GM12878 (cell line): ENCODE data around the gene ITSN2. TPM values are rescaled to one million over a fixed set of nuclear protein-coding genes. Genes with fewer than 3 reads are reported as not detected.

ENCODE experiments used
- ATF3 ChIP-seq: IDR thresholded peaks from 2 replicates; pipeline ENCODE4 v1.6.1; 2011; ENCODE audit warnings: low read depth, mild to moderate bottlenecking, low read length, moderate library complexity, borderline replicate concordance; ENCODE audit errors: extremely low read depth
- BACH1 ChIP-seq: fragments of 450-650 bp; IDR thresholded peaks from 2 replicates; pipeline ENCODE4 v1.6.1; 2017; ENCODE audit warnings: mild to moderate bottlenecking, borderline replicate concordance
- BHLHE40 ChIP-seq, 2 experiments: fragments of 450-650 bp in 1 of 2; IDR thresholded peaks; 2 replicates each; pipeline ENCODE4 v1.6.1; 2011 to 2017; ENCODE audit warnings: low read depth in 2 of 2, borderline replicate concordance in 1 of 2, improper control_type of control experiment in 1 of 2, low read length in 1 of 2, mild to moderate bottlenecking in 1 of 2
- CHD2 ChIP-seq: IDR thresholded peaks from 2 replicates; pipeline ENCODE4 v1.6.1; 2011; ENCODE audit warnings: low read depth, low read length, improper control_type of control experiment, borderline replicate concordance
- CREB1 ChIP-seq: IDR thresholded peaks from 2 replicates; pipeline ENCODE4 v1.6.1; 2012; ENCODE audit warnings: low read depth, mild to moderate bottlenecking, inconsistent platforms
- EP300 ChIP-seq, 2 experiments: fragments of 150-350 bp in 1 of 2; IDR thresholded peaks; 2 replicates each; pipeline ENCODE4 v1.6.1; 2011 to 2012; ENCODE audit warnings: low read depth in 2 of 2, low read length in 2 of 2, borderline replicate concordance in 1 of 2, improper control_type of control experiment in 1 of 2, inconsistent platforms in 1 of 2; ENCODE audit not compliant: control insufficient read depth in 1 of 2
- ESRRA ChIP-seq: IDR thresholded peaks from 2 replicates; pipeline ENCODE4 v1.6.1; 2012; ENCODE audit warnings: mild to moderate bottlenecking, low read length, improper control_type of control experiment
- ETV6 ChIP-seq, 2 experiments: fragments of 450-650 bp in 1 of 2; IDR thresholded peaks in 1 of 2; conservative IDR thresholded peaks in 1 of 2; 2 replicates each; pipeline ENCODE4 v1.6.1; 2014; ENCODE audit warnings: antibody characterized with exemption in 1 of 2, borderline replicate concordance in 1 of 2, low read depth in 1 of 2, mild to moderate bottlenecking in 1 of 2, moderate library complexity in 1 of 2
- JUNB ChIP-seq: IDR thresholded peaks from 2 replicates; pipeline ENCODE4 v1.6.1; 2016; ENCODE audit warnings: antibody characterized with exemption, mild to moderate bottlenecking
- JUND ChIP-seq: IDR thresholded peaks from 2 replicates; pipeline ENCODE4 v1.6.1; 2012; ENCODE audit warnings: low read depth, mild to moderate bottlenecking, low read length, improper control_type of control experiment, moderate library complexity
- KAT2A ChIP-seq: conservative IDR thresholded peaks from 2 replicates; pipeline ENCODE4 v1.6.1; 2011; ENCODE audit warnings: low read depth, low read length; ENCODE audit not compliant: control insufficient read depth
- MEF2B ChIP-seq: fragments of 450-650 bp; IDR thresholded peaks from 2 replicates; pipeline ENCODE4 v1.6.1; 2018; ENCODE audit warnings: mild to moderate bottlenecking, moderate library complexity; ENCODE audit not compliant: partially characterized antibody, poor library complexity, severe bottlenecking
- MTA2 ChIP-seq: fragments of 450-650 bp; IDR thresholded peaks from 2 replicates; pipeline ENCODE4 v1.6.1; 2016; ENCODE audit warnings: low read depth, mild to moderate bottlenecking, moderate library complexity
- MTA3 ChIP-seq: IDR thresholded peaks from 2 replicates; pipeline ENCODE4 v1.6.1; 2012; ENCODE audit warnings: low read length, inconsistent platforms, borderline replicate concordance
- MYB ChIP-seq: fragments of 150-350 bp; IDR thresholded peaks from 2 replicates; pipeline ENCODE4 v1.6.1; 2014; ENCODE audit warnings: mild to moderate bottlenecking, low read depth, low read length, borderline replicate concordance
- NFIC ChIP-seq: IDR thresholded peaks from 2 replicates; pipeline ENCODE4 v1.6.1; 2012; ENCODE audit warnings: low read depth, mild to moderate bottlenecking, inconsistent platforms, low read length, moderate library complexity
- NRF1 ChIP-seq: conservative IDR thresholded peaks from 2 replicates; pipeline ENCODE4 v1.6.1; 2011; ENCODE audit warnings: mild to moderate bottlenecking, low read depth, low read length, improper control_type of control experiment
- PML ChIP-seq: IDR thresholded peaks from 2 replicates; pipeline ENCODE4 v1.6.1; 2012; ENCODE audit warnings: low read length, inconsistent platforms
- RUNX3 ChIP-seq: IDR thresholded peaks from 2 replicates; pipeline ENCODE4 v1.6.1; 2012; ENCODE audit warnings: low read length, inconsistent platforms
- SP1 ChIP-seq: IDR thresholded peaks from one replicate; pipeline ENCODE4 v1.6.1; 2011; ENCODE audit warnings: low read depth, low read length
- SREBF1 ChIP-seq: IDR thresholded peaks from 2 replicates; pipeline ENCODE4 v1.6.1; 2012; ENCODE audit warnings: mild to moderate bottlenecking, low read length
- TBL1XR1 ChIP-seq: IDR thresholded peaks from 2 replicates; pipeline ENCODE4 v1.6.1; 2012; ENCODE audit warnings: low read depth, low read length, improper control_type of control experiment
- TCF3 ChIP-seq: IDR thresholded peaks from 2 replicates; pipeline ENCODE4 v1.6.1; 2012; ENCODE audit warnings: low read depth, mild to moderate bottlenecking, low read length, borderline replicate concordance; ENCODE audit not compliant: insufficient read depth
- WRNIP1 ChIP-seq: IDR thresholded peaks from 2 replicates; pipeline ENCODE4 v1.6.1; 2011; ENCODE audit warnings: low read depth, low read length, improper control_type of control experiment, borderline replicate concordance
- ZNF622 ChIP-seq: fragments of 450-650 bp; IDR thresholded peaks from 2 replicates; pipeline ENCODE4 v1.6.1; 2017; ENCODE audit warnings: mild to moderate bottlenecking, inconsistent platforms
- ZSCAN29 ChIP-seq: fragments of 450-650 bp; IDR thresholded peaks from 2 replicates; pipeline ENCODE4 v1.6.1; 2017; ENCODE audit warnings: mild to moderate bottlenecking, moderate library complexity
- polyA plus RNA-seq, 11 experiments: library from polyadenylated mRNA; depleted of rRNA in 4 of 11; unstranded in 6 of 11; stranded (reverse) in 5 of 11; fragments of >200 nt; fragmentation: Nextera tagmentation in 4 of 11; fragmentation: Illumina TruSeq in 1 of 11; extraction: Ambion mirVana in 4 of 11; extraction: Trizol in 1 of 11; gene quantifications; 1 replicate in 1 of 11; 2 replicates in 10 of 11; pipeline versions ENCODE4 v1.2.1 to v1.2.3, GENCODE V29; 2011 to 2016; ENCODE audit warnings: inconsistent platforms in 2 of 11, missing spikeins in 2 of 11, low read depth in 1 of 11
- total RNA-seq, 4 experiments: library from RNA; depleted of rRNA in 3 of 4; stranded (reverse); fragments of >200 nt in 3 of 4; fragmentation: Illumina TruSeq in 1 of 4; extraction: Trizol in 1 of 4; gene quantifications; 2 replicates each; pipeline versions ENCODE4 v1.2.1 to v1.2.3, GENCODE V29; 2013 to 2021
- TF ChIP-seq, protein P1 (sequence below): fragments of 450-650 bp; IDR thresholded peaks from 2 replicates; pipeline ENCODE4 v1.6.1; 2017; ENCODE audit warnings: mild to moderate bottlenecking
- TF ChIP-seq, protein P2 (sequence below): IDR thresholded peaks from 2 replicates; pipeline ENCODE4 v1.6.1; 2012; ENCODE audit warnings: mild to moderate bottlenecking, low read depth, low read length

Gene ITSN2
- total and polyA plus RNA-seq, 10 of the 15 experiments (the other 5 are each of a cell fraction or from before 2014, with no cell fraction given) = 20.5 to 80.0 (median 54.7) TPM

DNA sequence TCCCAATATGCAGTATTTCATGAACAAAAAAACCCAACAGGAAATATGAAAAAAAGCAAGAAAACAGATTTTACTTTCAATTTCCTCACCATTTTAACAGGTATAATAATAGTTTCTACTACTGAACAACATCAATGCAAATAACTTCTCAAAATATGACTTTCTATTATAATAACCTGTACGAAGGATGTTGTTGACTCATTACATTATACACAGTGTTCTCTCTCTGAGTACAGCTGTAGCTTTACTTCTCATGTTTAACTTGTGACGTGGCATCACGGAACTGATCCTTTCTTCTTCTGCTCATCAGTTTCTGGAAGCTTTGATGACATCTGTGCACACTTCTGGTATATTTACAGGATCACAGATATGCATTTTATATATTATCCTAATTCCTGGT lies 145.5 kb downstream of the ITSN2 start (continued):
- TF ChIP-seq JUND = no peak
- no peak for TF ChIP-seq MEF2B
- peak; percentile 67 for TF ChIP-seq NFIC
- no peak for TF ChIP-seq ZSCAN29
- 0 out of 2 replicates have a peak, but pooled peaks have one; percentile 24 for TF ChIP-seq TCF3
- TF ChIP-seq RUNX3 = no peak
- no peak for TF ChIP-seq SREBF1
- TF ChIP-seq MYB = no peak
- TF ChIP-seq, protein P1, sequence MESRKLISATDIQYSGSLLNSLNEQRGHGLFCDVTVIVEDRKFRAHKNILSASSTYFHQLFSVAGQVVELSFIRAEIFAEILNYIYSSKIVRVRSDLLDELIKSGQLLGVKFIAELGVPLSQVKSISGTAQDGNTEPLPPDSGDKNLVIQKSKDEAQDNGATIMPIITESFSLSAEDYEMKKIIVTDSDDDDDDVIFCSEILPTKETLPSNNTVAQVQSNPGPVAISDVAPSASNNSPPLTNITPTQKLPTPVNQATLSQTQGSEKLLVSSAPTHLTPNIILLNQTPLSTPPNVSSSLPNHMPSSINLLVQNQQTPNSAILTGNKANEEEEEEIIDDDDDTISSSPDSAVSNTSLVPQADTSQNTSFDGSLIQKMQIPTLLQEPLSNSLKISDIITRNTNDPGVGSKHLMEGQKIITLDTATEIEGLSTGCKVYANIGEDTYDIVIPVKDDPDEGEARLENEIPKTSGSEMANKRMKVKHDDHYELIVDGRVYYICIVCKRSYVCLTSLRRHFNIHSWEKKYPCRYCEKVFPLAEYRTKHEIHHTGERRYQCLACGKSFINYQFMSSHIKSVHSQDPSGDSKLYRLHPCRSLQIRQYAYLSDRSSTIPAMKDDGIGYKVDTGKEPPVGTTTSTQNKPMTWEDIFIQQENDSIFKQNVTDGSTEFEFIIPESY = no peak
- TF ChIP-seq KAT2A = no peak
- no peak for TF ChIP-seq BACH1
- TF ChIP-seq JUNB = peak; percentile 72
- TF ChIP-seq MTA3 = no peak
- 0 out of 2 replicates have a peak, but pooled peaks have one; percentile 42 for TF ChIP-seq TBL1XR1
- TF ChIP-seq PML = no peak
- no peak for TF ChIP-seq EP300 (IDR thresholded peaks at IDR 0.05; ENCODE audit: borderline replicate concordance in 1 of 2, control insufficient read depth in 1 of 2, low read depth in 2 of 2, low read length in 2 of 2)
- no peak for TF ChIP-seq BHLHE40 (IDR thresholded peaks at IDR 0.05; ENCODE audit: borderline replicate concordance in 1 of 2, low read depth in 2 of 2, low read length in 1 of 2)
- TF ChIP-seq SP1 = no peak
- no peak for TF ChIP-seq WRNIP1
- TF ChIP-seq ATF3 = no peak
- TF ChIP-seq, protein P2, sequence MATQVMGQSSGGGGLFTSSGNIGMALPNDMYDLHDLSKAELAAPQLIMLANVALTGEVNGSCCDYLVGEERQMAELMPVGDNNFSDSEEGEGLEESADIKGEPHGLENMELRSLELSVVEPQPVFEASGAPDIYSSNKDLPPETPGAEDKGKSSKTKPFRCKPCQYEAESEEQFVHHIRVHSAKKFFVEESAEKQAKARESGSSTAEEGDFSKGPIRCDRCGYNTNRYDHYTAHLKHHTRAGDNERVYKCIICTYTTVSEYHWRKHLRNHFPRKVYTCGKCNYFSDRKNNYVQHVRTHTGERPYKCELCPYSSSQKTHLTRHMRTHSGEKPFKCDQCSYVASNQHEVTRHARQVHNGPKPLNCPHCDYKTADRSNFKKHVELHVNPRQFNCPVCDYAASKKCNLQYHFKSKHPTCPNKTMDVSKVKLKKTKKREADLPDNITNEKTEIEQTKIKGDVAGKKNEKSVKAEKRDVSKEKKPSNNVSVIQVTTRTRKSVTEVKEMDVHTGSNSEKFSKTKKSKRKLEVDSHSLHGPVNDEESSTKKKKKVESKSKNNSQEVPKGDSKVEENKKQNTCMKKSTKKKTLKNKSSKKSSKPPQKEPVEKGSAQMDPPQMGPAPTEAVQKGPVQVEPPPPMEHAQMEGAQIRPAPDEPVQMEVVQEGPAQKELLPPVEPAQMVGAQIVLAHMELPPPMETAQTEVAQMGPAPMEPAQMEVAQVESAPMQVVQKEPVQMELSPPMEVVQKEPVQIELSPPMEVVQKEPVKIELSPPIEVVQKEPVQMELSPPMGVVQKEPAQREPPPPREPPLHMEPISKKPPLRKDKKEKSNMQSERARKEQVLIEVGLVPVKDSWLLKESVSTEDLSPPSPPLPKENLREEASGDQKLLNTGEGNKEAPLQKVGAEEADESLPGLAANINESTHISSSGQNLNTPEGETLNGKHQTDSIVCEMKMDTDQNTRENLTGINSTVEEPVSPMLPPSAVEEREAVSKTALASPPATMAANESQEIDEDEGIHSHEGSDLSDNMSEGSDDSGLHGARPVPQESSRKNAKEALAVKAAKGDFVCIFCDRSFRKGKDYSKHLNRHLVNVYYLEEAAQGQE = no peak
- no peak for TF ChIP-seq NRF1
- no peak for TF ChIP-seq CHD2
- TF ChIP-seq MTA2 = no peak
- no peak for TF ChIP-seq ZNF622
- TF ChIP-seq CREB1 = peak; percentile 95
- no peak for TF ChIP-seq ESRRA
- peak in 1 of 2 experiments; percentile 70; a peak in 1 of 4 replicates for TF ChIP-seq ETV6 (conservative IDR thresholded peaks at IDR 0.05 in 1 of 2, IDR thresholded peaks at IDR 0.05 in 1 of 2; ENCODE audit: borderline replicate concordance in 1 of 2, low read depth in 1 of 2)
